Measurements from ENCODE around the gene MRPS26. TPM values are rescaled to one million over a fixed set of nuclear protein-coding genes. Genes with fewer than 3 reads are reported as not detected.

Gene MRPS26
- polyA plus RNA-seq, 3 donors: 37.0 to 68.4 (median 46.9) TPM

- H3K27ac ChIP-seq (ENCODE audit: low read depth, low read length): no peak overlapping the region
- 5 to 8% (median 8%) methylated on average over 52 to 81 of the region's 81 CpGs for WGBS, 3 donors
Observed at GRCh38 chr20:3092611-3093379, 46.9 kb downstream of the MRPS26 start.

- WGBS, 3 donors: 41 to 56% (median 52%) methylated on average over 10 of the region's 10 CpGs
- H3K27ac ChIP-seq (ENCODE audit: low read depth, low read length): no peak overlapping the region
Observed at GRCh38 chr20:3093861-3094361, 48.1 kb downstream of the MRPS26 start.

GRCh38 chr20:3094848-3095629 is 49.2 kb downstream of the MRPS26 start:
- no peak overlapping the region for H3K27ac ChIP-seq (ENCODE audit: low read depth, low read length)
- WGBS, 3 donors: 85 to 93% (median 90%) methylated on average over 13 of the region's 13 CpGs

Other genes with a start within 250 kb of the MRPS26 start
- 10 to 100 TPM in 2 of 3 donors, 1 to 10 TPM in 1; 3.6 to 56.0 (median 38.5) TPM for gene CPXM1, start 245.4 kb upstream of the MRPS26 start, polyA plus RNA-seq
- 1 to 10 TPM in 2 of 3 donors, not detected in 1; 1.4 to 2.0 TPM for gene C20orf141, start 231.1 kb upstream of the MRPS26 start, polyA plus RNA-seq
- gene TMEM239, start 229.7 kb upstream of the MRPS26 start, polyA plus RNA-seq: not detected
- 10 to 100 TPM; 21.1 to 40.4 (median 36.3) TPM for gene PCED1A, start 205.4 kb upstream of the MRPS26 start, polyA plus RNA-seq
- 10 to 100 TPM; 25.1 to 34.2 (median 29.8) TPM for gene VPS16, start 205.3 kb upstream of the MRPS26 start, polyA plus RNA-seq
- 10 to 100 TPM; 15.7 to 31.1 (median 30.8) TPM for gene PTPRA, start 172.6 kb upstream of the MRPS26 start, polyA plus RNA-seq
- not detected for gene GNRH2, start 2.4 kb upstream of the MRPS26 start, polyA plus RNA-seq
- 1 to 10 TPM in 1 of 3 donors, not detected in 2; 1.9 TPM for gene OXT, start 25.6 kb downstream of the MRPS26 start, polyA plus RNA-seq
- under 1 TPM in 1 of 3 donors, not detected in 2; 0.25 TPM for gene AVP, start 38.7 kb downstream of the MRPS26 start, polyA plus RNA-seq
- gene FASTKD5, start 113.8 kb downstream of the MRPS26 start, polyA plus RNA-seq: 10 to 100 TPM in 1 of 3 donors, 1 to 10 TPM in 2; 4.4 to 12.2 (median 7.6) TPM
- gene UBOX5, start 113.8 kb downstream of the MRPS26 start, polyA plus RNA-seq: 1 to 10 TPM; 2.9 to 3.8 (median 3.3) TPM
- gene LZTS3, start 127.5 kb downstream of the MRPS26 start, polyA plus RNA-seq: 10 to 100 TPM in 1 of 3 donors, 1 to 10 TPM in 2; 4.0 to 18.4 (median 5.1) TPM
- gene DDRGK1, start 158.6 kb downstream of the MRPS26 start, polyA plus RNA-seq: 10 to 100 TPM; 31.8 to 94.9 (median 65.5) TPM
- gene ITPA, start 163.4 kb downstream of the MRPS26 start, polyA plus RNA-seq: 10 to 100 TPM; 36.0 to 68.3 (median 43.0) TPM
- 1 to 10 TPM in 1 of 3 donors, under 1 TPM in 2; 0.29 to 1.0 (median 0.61) TPM for gene SLC4A11, start 193.1 kb downstream of the MRPS26 start, polyA plus RNA-seq